Subcutaneous abdominal adipose tissue (tissue), 5 donors: ENCODE data around the gene PSMG2.

Source experiments
- H3K27ac ChIP-seq: one replicate; pipeline ENCODE4 v1.7.0; 2013; ENCODE audit warnings: low read depth, mild to moderate bottlenecking, inconsistent platforms, low read length, moderate library complexity
- H3K27me3 ChIP-seq, 5 donors: one replicate each; pipeline ENCODE4 v1.7.0; 2013; ENCODE audit warnings: low read length in 5 of 5, inconsistent platforms in 1 of 5; ENCODE audit not compliant: control insufficient read depth in 5 of 5, insufficient read depth in 4 of 5
- H3K36me3 ChIP-seq, 5 donors: one replicate each; pipeline ENCODE4 v1.7.0; 2013; ENCODE audit warnings: low read length in 5 of 5; ENCODE audit not compliant: control insufficient read depth in 5 of 5, insufficient read depth in 5 of 5
- H3K4me1 ChIP-seq, 5 donors: one replicate each; pipeline ENCODE4 v1.7.0; 2013; ENCODE audit warnings: low read length in 5 of 5, mild to moderate bottlenecking in 3 of 5, moderate library complexity in 1 of 5; ENCODE audit not compliant: control insufficient read depth in 5 of 5, insufficient read depth in 5 of 5
- H3K4me3 ChIP-seq, 5 donors: one replicate each; pipeline ENCODE4 v1.7.0; 2013; ENCODE audit warnings: low read length in 5 of 5, low read depth in 1 of 5
- H3K9ac ChIP-seq, 5 donors: one replicate each; pipeline ENCODE4 v1.7.0; 2013; ENCODE audit warnings: low read length in 5 of 5, mild to moderate bottlenecking in 4 of 5, moderate library complexity in 3 of 5
- H3K9me3 ChIP-seq, 5 donors: one replicate each; pipeline ENCODE4 v1.7.0; 2013; ENCODE audit warnings: low read length in 5 of 5; ENCODE audit not compliant: control insufficient read depth in 5 of 5
- donor health status: healthy.
- donor health status: healthy.
- donor health status: healthy.
- donor health status: healthy.
- donor health status: healthy.

The PSMG2 gene

GRCh38 chr18:12773369-12773768 is 70.5 kb downstream of the PSMG2 start:
- peaks cover 0 to 3% (median 0%) of the 10 kb centered on the region in 5 donors for H3K9me3 ChIP-seq
- no peak overlapping the region for H3K9ac ChIP-seq
- no peak overlapping the region for H3K27ac ChIP-seq
- H3K4me3 ChIP-seq = no peak overlapping the region
- H3K27me3 ChIP-seq = no peaks in the 10 kb centered on the region
- no peaks in the 10 kb centered on the region for H3K36me3 ChIP-seq
- no peaks in the 10 kb centered on the region for H3K4me1 ChIP-seq

GRCh38 chr18:12774982-12775381 is 72.1 kb downstream of the PSMG2 start:
- peaks cover 0 to 4% (median 0%) of the 10 kb centered on the region in 5 donors for H3K9me3 ChIP-seq
- no peak overlapping the region for H3K4me3 ChIP-seq
- H3K27ac ChIP-seq = no peak overlapping the region
- H3K4me1 ChIP-seq = no peaks in the 10 kb centered on the region
- H3K27me3 ChIP-seq = no peaks in the 10 kb centered on the region
- no peaks in the 10 kb centered on the region for H3K36me3 ChIP-seq
- H3K9ac ChIP-seq = no peak overlapping the region
